PC-3 (cell line): ENCODE data around the gene NOTCH1.

ENCODE experiments used
- EZH2phosphoT487 ChIP-seq: fragments of 300-600 bp; sonication (generic); IDR thresholded peaks from 2 replicates; pipeline ENCODE4 v1.6.1; 2018; ENCODE audit warnings: mild to moderate bottlenecking, antibody characterized with exemption, low read length, borderline replicate concordance
- TF ChIP-seq, protein P1 (sequence below): fragments of 300-600 bp; sonication (generic); conservative IDR thresholded peaks from 2 replicates; pipeline ENCODE4 v1.5.1; 2017; ENCODE audit warnings: antibody characterized with exemption, low read depth, mild to moderate bottlenecking, low read length

DNA sequence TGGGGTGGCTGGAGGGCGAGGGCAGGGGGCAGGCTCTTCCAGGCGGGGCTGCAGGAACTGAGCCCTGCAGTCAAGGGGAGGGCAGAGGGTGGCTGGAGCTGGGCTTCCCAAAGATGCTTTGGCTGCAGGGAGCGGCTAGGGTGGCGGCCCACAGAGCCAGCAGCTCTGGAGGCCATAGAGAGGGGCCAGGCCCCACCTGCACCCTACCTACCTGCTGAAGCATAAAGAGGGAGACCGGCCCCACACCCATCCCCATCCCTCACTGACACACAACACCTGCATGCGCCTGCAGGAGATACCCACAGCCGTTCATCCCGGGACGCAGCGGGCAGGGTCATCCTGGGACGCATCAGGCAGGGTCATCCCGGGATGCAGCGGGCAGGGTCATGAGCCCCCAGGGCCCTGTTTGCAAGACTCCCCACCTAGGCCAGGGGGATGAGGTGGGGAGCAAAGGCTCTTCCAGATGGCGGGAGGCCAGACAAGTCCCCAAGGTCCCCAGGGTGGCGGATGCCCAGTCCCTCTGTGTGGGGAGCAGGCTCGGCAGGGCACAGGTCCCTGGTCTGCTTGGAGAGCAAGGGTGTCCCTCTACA, 39.8 kb upstream of the NOTCH1 start:
- TF ChIP-seq, protein P1, sequence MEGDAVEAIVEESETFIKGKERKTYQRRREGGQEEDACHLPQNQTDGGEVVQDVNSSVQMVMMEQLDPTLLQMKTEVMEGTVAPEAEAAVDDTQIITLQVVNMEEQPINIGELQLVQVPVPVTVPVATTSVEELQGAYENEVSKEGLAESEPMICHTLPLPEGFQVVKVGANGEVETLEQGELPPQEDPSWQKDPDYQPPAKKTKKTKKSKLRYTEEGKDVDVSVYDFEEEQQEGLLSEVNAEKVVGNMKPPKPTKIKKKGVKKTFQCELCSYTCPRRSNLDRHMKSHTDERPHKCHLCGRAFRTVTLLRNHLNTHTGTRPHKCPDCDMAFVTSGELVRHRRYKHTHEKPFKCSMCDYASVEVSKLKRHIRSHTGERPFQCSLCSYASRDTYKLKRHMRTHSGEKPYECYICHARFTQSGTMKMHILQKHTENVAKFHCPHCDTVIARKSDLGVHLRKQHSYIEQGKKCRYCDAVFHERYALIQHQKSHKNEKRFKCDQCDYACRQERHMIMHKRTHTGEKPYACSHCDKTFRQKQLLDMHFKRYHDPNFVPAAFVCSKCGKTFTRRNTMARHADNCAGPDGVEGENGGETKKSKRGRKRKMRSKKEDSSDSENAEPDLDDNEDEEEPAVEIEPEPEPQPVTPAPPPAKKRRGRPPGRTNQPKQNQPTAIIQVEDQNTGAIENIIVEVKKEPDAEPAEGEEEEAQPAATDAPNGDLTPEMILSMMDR: no peak
- no peak for TF ChIP-seq EZH2phosphoT487
